Measurements from ENCODE around the gene HOXD3.

DNA sequence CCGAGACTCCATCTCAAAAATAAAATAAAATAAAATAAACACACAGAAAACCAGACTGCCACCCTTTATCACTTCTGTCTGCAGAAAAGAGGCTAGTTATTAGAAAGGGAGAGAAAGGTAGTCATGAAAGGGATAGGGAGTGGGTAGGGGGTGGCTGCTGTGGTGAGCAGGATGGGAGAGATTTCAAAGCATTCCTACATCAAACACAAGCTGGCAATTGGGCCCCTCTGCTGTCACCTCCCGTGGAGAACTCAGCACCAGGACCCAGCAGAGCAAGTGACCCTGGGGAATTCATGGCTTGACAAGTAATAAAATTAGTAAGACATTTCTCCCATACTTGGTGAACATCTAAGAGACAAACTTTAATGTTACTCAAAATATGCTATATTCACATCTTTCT, 27.6 kb downstream of the HOXD3 start:
- no peak for TF ChIP-seq CTCF (conservative IDR thresholded peaks at IDR 0.05; ENCODE audit: low read length)
- TF ChIP-seq EZH2phosphoT487 (IDR thresholded peaks at IDR 0.05; ENCODE audit: borderline replicate concordance): no peak
